Activated CD8-positive, alpha-beta memory T cell treated with anti-CD3 and anti-CD28 coated beads for 4 hours (primary cell): Measurements from ENCODE around the gene MMP25.
A peak's percentile ranks its signal among the peaks of the same experiment; 100 is the strongest.

ENCODE experiments used
- DNase-seq, 2 donors: peaks; one replicate each; pipeline ENCODE4 v3.0.0-alpha.2; 2020; ENCODE audit warnings: low read depth in 2 of 2

Gene MMP25, protein sequence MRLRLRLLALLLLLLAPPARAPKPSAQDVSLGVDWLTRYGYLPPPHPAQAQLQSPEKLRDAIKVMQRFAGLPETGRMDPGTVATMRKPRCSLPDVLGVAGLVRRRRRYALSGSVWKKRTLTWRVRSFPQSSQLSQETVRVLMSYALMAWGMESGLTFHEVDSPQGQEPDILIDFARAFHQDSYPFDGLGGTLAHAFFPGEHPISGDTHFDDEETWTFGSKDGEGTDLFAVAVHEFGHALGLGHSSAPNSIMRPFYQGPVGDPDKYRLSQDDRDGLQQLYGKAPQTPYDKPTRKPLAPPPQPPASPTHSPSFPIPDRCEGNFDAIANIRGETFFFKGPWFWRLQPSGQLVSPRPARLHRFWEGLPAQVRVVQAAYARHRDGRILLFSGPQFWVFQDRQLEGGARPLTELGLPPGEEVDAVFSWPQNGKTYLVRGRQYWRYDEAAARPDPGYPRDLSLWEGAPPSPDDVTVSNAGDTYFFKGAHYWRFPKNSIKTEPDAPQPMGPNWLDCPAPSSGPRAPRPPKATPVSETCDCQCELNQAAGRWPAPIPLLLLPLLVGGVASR

DNA sequence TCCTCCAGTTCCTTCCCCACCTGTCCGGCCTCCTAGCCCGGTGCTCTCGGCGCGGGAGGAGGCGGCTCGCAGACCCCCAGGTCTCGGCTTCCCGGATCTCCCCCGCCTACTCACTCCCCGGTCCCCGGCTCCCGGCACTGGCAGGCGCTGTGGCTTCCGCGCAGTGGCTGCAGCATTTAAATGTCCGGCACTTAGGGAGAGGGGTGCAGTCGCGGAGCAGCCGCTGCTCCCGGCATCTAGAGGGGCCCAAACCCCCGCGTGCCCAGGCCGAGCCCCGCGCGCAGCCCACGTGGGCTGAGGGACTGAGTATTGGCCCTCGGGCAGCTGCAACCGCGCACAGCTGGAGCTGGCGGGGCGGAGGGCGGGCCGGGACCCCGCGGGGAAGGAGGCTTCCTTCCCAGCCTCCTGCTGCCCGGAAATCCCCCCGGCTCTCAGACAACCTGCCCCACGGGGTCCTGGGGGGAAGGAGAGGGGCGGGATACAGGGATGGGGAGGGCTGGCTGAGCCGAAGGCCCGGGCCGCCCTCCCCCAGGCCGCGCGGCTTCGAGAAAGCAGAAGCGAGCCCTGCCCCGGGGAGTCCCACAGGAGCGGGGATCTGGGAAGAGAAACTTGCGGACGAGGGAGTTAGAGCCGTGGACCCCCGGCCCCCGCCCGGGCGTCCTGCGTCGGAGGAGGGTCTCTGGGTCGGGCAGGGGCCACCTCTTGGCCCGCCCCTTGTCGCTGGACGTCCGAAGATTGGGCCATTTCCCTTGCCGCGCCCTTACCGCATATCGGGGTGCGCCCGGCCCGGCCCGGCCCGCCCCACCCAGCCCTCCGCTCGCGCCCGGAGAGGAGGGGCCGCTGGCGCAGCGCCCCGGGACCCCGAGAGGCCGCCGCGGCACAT lies at the start of gene MMP25:
Gene MMP25 (plus strand): TSS at position 804 of the 883 bp plus-strand sequence. CDS start 357 bp downstream, outside the sequence.
- DNase-seq, result no peak

- DNase-seq, result no peak
These were observed 46.4 kb upstream of the MMP25 start for GRCh38 chr16:2999929-3000328.

- no peak for DNase-seq
These were observed 45.8 kb upstream of the MMP25 start for GRCh38 chr16:3000540-3000939.

DNA sequence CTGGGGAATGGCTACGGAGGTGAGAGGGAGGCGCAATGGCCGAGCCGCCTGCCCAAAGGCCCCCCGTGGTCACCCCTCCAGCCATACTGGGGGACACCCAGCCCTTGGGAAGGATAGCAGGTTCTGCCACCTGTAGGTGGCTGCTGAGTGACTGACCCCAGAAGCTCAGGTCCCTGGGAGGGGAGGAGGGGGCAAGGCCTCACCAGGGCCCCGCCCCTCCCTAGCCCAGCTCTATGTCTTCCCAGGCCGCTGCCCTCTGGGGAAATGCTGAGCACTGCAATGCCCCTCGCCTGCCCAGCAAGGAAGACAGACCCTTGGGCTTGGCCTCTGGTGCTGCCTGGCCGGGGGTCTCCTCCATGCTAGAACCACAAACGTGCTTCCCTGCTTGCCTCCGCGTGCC lies 45.0 kb upstream of the MMP25 start:
- no peak for DNase-seq

- peak; percentile 88 to 95 for DNase-seq
These were observed 42.6 kb upstream of the MMP25 start for GRCh38 chr16:3003582-3004270.

DNA sequence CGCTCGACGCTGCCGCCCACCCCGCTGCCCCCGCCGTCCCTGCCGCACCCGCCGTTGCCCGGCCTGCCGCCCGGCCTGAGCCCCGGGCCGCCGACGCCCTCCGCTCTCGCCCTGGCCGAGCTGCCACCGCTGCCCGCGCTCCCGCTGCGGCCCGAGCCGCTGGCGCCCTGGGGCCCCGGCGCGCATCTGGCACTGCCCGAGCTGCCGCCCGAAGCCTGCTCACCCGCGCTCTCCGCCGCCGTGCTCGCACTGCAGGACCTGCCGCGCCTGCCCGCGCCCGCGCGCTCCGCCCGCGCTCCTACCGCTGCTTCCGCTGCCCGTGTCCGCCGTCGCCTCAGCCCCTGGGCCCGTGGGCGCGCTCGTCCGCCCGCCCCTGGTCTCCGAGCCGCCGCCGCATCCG lies 42.0 kb upstream of the MMP25 start:
- DNase-seq, result no peak

DNA sequence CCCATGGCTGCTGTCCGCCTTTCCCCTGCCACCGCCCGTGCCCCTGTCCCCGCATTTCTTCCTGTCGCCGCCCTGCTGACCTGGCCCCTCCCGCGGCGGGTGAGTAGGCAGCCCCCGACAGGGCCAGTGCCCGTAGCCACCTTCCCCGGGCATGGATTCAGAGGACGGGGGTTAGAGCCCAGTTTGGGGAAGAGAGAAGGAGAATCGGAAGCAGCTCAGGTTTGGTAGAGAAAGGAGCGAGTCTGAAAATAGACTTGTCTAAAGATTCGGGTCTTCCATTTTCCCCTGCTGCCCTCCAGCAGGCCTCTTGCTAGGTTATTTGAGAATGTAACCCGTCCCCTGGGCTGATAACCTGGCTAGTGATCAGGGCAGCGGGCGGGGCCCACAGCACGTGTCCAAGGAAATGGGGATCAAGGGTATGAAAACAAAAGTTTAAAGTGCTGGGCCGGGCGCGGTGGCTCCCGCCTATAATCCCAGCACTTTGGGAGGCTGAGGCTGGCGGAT lies 41.5 kb upstream of the MMP25 start:
- no peak for DNase-seq

- no peak for DNase-seq
These were observed 39.1 kb upstream of the MMP25 start for GRCh38 chr16:3007059-3007956.

DNA sequence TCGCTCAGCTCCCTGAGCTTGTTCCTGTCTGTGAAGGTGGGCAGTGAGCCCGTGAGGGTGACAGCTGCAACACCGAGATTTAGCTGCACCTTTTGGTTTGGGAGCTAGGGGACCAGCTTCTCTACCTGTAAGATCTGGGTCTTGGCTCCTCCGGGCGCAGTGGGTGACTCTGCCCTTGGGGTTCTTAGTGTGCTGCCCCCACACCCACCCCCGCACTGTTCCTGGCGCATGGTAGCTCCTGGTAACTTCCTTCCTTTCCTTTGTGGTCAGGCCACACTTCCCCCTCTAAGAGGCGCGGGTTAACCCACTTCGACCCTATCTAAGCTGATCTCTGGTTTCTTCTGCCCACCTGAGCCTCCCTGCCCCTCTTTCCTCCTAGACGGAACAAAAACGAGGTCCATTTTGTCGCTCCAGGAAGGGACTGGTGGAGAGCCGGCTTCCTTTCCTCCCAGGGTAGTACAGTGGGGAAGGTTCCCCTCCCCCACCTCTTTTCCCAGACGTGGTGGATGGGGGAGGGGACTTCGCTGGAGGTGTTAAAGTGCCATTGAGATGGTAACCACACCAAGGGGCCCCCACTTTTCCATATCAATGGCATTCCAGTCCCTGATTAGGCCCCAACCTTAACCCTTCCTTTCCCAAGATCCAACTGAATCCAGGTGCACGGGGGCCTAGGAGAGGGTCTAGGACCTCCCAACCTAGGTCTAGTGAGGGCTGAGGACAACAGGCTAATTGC lies 38.2 kb upstream of the MMP25 start:
- no peak for DNase-seq

DNA sequence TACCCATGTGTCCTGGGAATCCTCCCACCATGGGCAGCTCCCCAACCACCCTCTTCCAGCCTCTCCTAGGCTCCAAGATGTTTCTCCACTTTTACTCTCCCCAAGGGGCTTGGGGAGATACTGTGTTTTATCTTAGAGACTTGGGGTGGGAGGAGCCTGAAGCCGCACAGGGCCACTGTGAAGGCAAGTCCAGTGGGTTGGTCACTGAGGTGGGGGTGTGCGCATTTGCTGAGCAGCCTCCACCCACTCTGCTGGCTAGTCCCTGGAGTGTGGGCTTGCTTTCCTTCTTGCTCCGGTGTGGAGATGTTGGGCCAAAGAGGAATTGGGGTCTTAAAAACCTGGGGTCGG lies 37.7 kb upstream of the MMP25 start:
- DNase-seq, result no peak

- DNase-seq, result no peak
These were observed 36.6 kb upstream of the MMP25 start for GRCh38 chr16:3009568-3010390.

- DNase-seq, result no peak
These were observed 35.9 kb upstream of the MMP25 start for GRCh38 chr16:3010510-3010909.

DNA sequence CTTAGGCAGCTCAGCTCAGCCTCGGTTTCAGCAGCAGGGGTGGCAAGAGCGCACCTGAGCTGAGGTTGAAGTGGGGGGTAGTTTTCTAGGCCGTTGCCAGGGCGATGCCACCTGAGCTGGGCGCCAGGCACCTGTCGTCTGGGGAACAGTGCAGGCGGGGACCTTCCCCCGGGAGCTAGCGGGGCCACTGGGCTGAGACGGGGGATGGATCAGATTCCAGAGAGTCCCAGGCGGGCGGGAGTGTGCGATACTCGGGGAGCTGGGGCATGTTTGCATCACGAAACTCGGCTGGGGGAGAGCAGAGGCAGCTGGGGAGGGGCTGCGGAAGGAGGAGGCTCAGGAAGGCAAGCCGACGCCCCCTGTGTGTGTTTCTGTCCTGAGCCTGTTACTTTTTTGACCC lies 34.1 kb upstream of the MMP25 start:
- no peak for DNase-seq

GRCh38 chr16:3012828-3013420 lies 33.4 kb upstream of the MMP25 start, which contains the start of gene CLDN9:
Gene CLDN9, plus strand, starts transcription at chr16:3012923. Its CDS starts 440 bp downstream, at chr16:3013363.
- DNase-seq, result no peak

- DNase-seq, result no peak
These were observed 32.8 kb upstream of the MMP25 start for GRCh38 chr16:3013491-3013951.

- DNase-seq, result no peak
These were observed 32.2 kb upstream of the MMP25 start for GRCh38 chr16:3013998-3014690.

- no peak for DNase-seq
These were observed 31.4 kb upstream of the MMP25 start for GRCh38 chr16:3014971-3015370.
